NT2/D1 (cell line): ENCODE data around the gene ZBTB34.

Experiments
- DNase-seq: peaks from one replicate; pipeline ENCODE4 v3.0.0-alpha.2; 2011; ENCODE audit warnings: low read depth, low spot score
- H3K27me3 ChIP-seq: 2 replicates; pipeline ENCODE4 v1.6.0; 2011; ENCODE audit warnings: mild to moderate bottlenecking; ENCODE audit not compliant: insufficient read length, insufficient read depth
- H3K36me3 ChIP-seq: 2 replicates; pipeline ENCODE4 v1.6.1; 2011; ENCODE audit warnings: mild to moderate bottlenecking, low read length, mixed read lengths; ENCODE audit not compliant: insufficient read depth, insufficient read length
- H3K4me1 ChIP-seq: 2 replicates; pipeline ENCODE4 v1.5.1; 2011; ENCODE audit not compliant: insufficient read depth, insufficient read length
- H3K4me3 ChIP-seq: 2 replicates; pipeline ENCODE4 v1.5.1; 2011; ENCODE audit warnings: low read depth; ENCODE audit not compliant: insufficient read length
- H3K9ac ChIP-seq: 2 replicates; pipeline ENCODE4 v1.6.0; 2011; ENCODE audit warnings: low read depth; ENCODE audit not compliant: insufficient read length
- H3K9me3 ChIP-seq: 2 replicates; pipeline ENCODE4 v1.5.1; 2011; ENCODE audit warnings: mild to moderate bottlenecking, low read length; ENCODE audit not compliant: insufficient read depth
- SUZ12 ChIP-seq: IDR thresholded peaks from 2 replicates; pipeline ENCODE4 v1.6.1; 2011; ENCODE audit not compliant: insufficient read length, insufficient read depth; ENCODE audit errors: extremely low read depth
- YY1 ChIP-seq: IDR thresholded peaks from 2 replicates; pipeline ENCODE4 v1.6.1; 2011; ENCODE audit not compliant: insufficient read length, insufficient read depth
- ZNF274 ChIP-seq: IDR thresholded peaks from 2 replicates; pipeline ENCODE4 v1.6.1; 2011; ENCODE audit warnings: mild to moderate bottlenecking, low read depth, low read length

The ZBTB34 gene

GRCh38 chr9:126864771-126865170 is 4.3 kb downstream of the ZBTB34 start:
- no peak for TF ChIP-seq ZNF274
- no peak for TF ChIP-seq SUZ12
- TF ChIP-seq YY1: no peak
- DNase-seq: no peak
- Histone ChIP-seq H3K9ac (no peak overlapping the region), H3K36me3 (peaks cover 42% of the 10 kb centered on the region), H3K27me3 (no peaks in the 10 kb centered on the region), H3K4me1 (peaks cover 5% of the 10 kb centered on the region), H3K4me3 (no peak overlapping the region), H3K9me3 (no peaks in the 10 kb centered on the region)

- TF ChIP-seq SUZ12: no peak
- Histone ChIP-seq H3K9ac (no peak overlapping the region), H3K9me3 (no peaks in the 10 kb centered on the region), H3K4me3 (no peak overlapping the region), H3K36me3 (peaks cover 35% of the 10 kb centered on the region), H3K4me1 (peaks cover 4% of the 10 kb centered on the region), H3K27me3 (no peaks in the 10 kb centered on the region)
- DNase-seq: no peak
These were observed 8.9 kb downstream of the ZBTB34 start for GRCh38 chr9:126869368-126869767.

- Histone ChIP-seq H3K4me3 (no peak overlapping the region), H3K9ac (no peak overlapping the region), H3K9me3 (no peaks in the 10 kb centered on the region), H3K36me3 (peaks cover 14% of the 10 kb centered on the region), H3K27me3 (no peaks in the 10 kb centered on the region), H3K4me1 (peaks cover 4% of the 10 kb centered on the region)
- no peak for DNase-seq
- TF ChIP-seq YY1: no peak
- no peak for TF ChIP-seq ZNF274
- no peak for TF ChIP-seq SUZ12
These were observed 12.1 kb downstream of the ZBTB34 start for GRCh38 chr9:126872516-126872915.

GRCh38 chr9:126874546-126875314 is 14.3 kb downstream of the ZBTB34 start:
- H3K9ac ChIP-seq: no peak overlapping the region
- DNase-seq: no peak
- H3K4me3 ChIP-seq: no peak overlapping the region
- H3K36me3 ChIP-seq: peaks cover 9% of the 10 kb centered on the region
- no peak for TF ChIP-seq YY1
- TF ChIP-seq SUZ12: no peak
- no peak for TF ChIP-seq ZNF274
- H3K27me3 ChIP-seq: no peaks in the 10 kb centered on the region
- H3K9me3 ChIP-seq: no peaks in the 10 kb centered on the region
- H3K4me1 ChIP-seq: no peaks in the 10 kb centered on the region

GRCh38 chr9:126875756-126876510 is 15.5 kb downstream of the ZBTB34 start:
- no peaks in the 10 kb centered on the region for H3K9me3 ChIP-seq
- peaks cover 19% of the 10 kb centered on the region for H3K36me3 ChIP-seq
- H3K4me3 ChIP-seq: no peak overlapping the region
- TF ChIP-seq SUZ12 (no peak), YY1 (no peak), ZNF274 (no peak)
- no peaks in the 10 kb centered on the region for H3K4me1 ChIP-seq
- no peaks in the 10 kb centered on the region for H3K27me3 ChIP-seq
- no peak overlapping the region for H3K9ac ChIP-seq
- DNase-seq: no peak

GRCh38 chr9:126876531-126876930 is 16.1 kb downstream of the ZBTB34 start:
- peaks cover 19% of the 10 kb centered on the region for H3K36me3 ChIP-seq

GRCh38 chr9:126877418-126877817 is 17.0 kb downstream of the ZBTB34 start:
- no peak for DNase-seq
- no peak overlapping the region for H3K4me3 ChIP-seq
- no peaks in the 10 kb centered on the region for H3K4me1 ChIP-seq
- no peak overlapping the region for H3K9ac ChIP-seq
- no peaks in the 10 kb centered on the region for H3K27me3 ChIP-seq
- peaks cover 19% of the 10 kb centered on the region for H3K36me3 ChIP-seq
- H3K9me3 ChIP-seq: no peaks in the 10 kb centered on the region
- no peak for TF ChIP-seq ZNF274
- no peak for TF ChIP-seq SUZ12
- no peak for TF ChIP-seq YY1

More at GRCh38 chr9:126876531-126876930, 16.1 kb downstream of the ZBTB34 start:
- Histone ChIP-seq H3K4me3 (no peak overlapping the region), H3K27me3 (no peaks in the 10 kb centered on the region), H3K4me1 (no peaks in the 10 kb centered on the region), H3K9me3 (no peaks in the 10 kb centered on the region), H3K9ac (no peak overlapping the region)
- DNase-seq: no peak
- TF ChIP-seq YY1 (no peak), ZNF274 (no peak), SUZ12 (no peak)
